HEK293 (cell line): ENCODE data around the gene NDE1.
"Not testable (repeated sequence)": the region's sequence is repeated elsewhere in the genome, so short reads cannot be mapped to it uniquely, and the experiment has no call there.

Source experiments
- CTCF ChIA-PET: fragments of 350-600 bp; formaldehyde crosslinking; extraction: SDS; loops from one replicate; lab custom pipeline; 2021; ENCODE audit warnings: antibody characterized with exemption; lab: Yijun Ruan, JAX
- POLR2A ChIA-PET: fragments of 300-600 bp; formaldehyde crosslinking; extraction: SDS; loops from one replicate; lab custom pipeline; 2020; ENCODE audit warnings: antibody characterized with exemption, inconsistent platforms; lab: Yijun Ruan, JAX
- H3K27ac ChIP-seq: fragments of 200-500 bp; sonication (Bioruptor generic); 2 replicates; pipeline ENCODE4 v1.5.1; 2014; ENCODE audit warnings: low read depth, low read length, control low read depth, inconsistent platforms; ENCODE audit errors: extremely low read depth
- H3K36me3 ChIP-seq, 2 experiments: fragments of 200-500 bp in 1 of 2; sonication (Bioruptor generic) in 1 of 2; 1 replicate in 1 of 2; 2 replicates in 1 of 2; pipeline ENCODE4 v1.5.1; 2014 to 2017; ENCODE audit warnings: inconsistent platforms in 2 of 2, low read length in 2 of 2; ENCODE audit not compliant: control insufficient read depth in 2 of 2, insufficient read depth in 1 of 2
- H3K4me1 ChIP-seq: fragments of 200-500 bp; sonication (Bioruptor generic); 2 replicates; pipeline ENCODE4 v1.5.1; 2014; ENCODE audit warnings: mild to moderate bottlenecking, low read length, inconsistent platforms; ENCODE audit not compliant: control insufficient read depth, insufficient read depth
- H3K4me3 ChIP-seq: 2 replicates; pipeline ENCODE4 v1.5.1; 2011; ENCODE audit warnings: low read depth, mild to moderate bottlenecking, control low read depth, low read length, moderate library complexity
- H3K9me3 ChIP-seq: fragments of 200-500 bp; sonication (Bioruptor generic); 2 replicates; pipeline ENCODE4 v1.5.1; 2014; ENCODE audit warnings: low read depth, low read length, inconsistent platforms; ENCODE audit not compliant: control insufficient read depth, insufficient read depth
- SALL2 ChIP-seq: fragments of 450-650 bp; formaldehyde crosslinking; IDR thresholded peaks from 2 replicates; pipeline ENCODE4 v1.5.0; 2017; ENCODE audit warnings: missing biosample characterization, mild to moderate bottlenecking, missing genetic modification characterization, borderline replicate concordance
- SCRT2 ChIP-seq: fragments of 450-650 bp; formaldehyde crosslinking; IDR thresholded peaks from 2 replicates; pipeline ENCODE4 v1.5.1; 2016; ENCODE audit warnings: missing biosample characterization, missing genetic modification characterization
- ZBTB20 ChIP-seq: fragments of 450-650 bp; formaldehyde crosslinking; IDR thresholded peaks from 2 replicates; pipeline ENCODE4 v1.5.1; 2016; ENCODE audit warnings: missing biosample characterization, missing genetic modification characterization
- ZBTB21 ChIP-seq: fragments of 450-650 bp; formaldehyde crosslinking; IDR thresholded peaks from 2 replicates; pipeline ENCODE4 v1.5.1; 2017; ENCODE audit warnings: missing biosample characterization, missing genetic modification characterization
- ZNF121 ChIP-seq: fragments of 450-650 bp; formaldehyde crosslinking; IDR thresholded peaks from 2 replicates; pipeline ENCODE4 v1.5.1; 2016; ENCODE audit warnings: missing biosample characterization, missing genetic modification characterization
- ZNF2 ChIP-seq: fragments of 450-650 bp; formaldehyde crosslinking; IDR thresholded peaks from 2 replicates; pipeline ENCODE4 v1.5.1; 2016; ENCODE audit warnings: missing biosample characterization, missing genetic modification characterization
- ZNF211 ChIP-seq: fragments of 450-650 bp; formaldehyde crosslinking; IDR thresholded peaks from 2 replicates; pipeline ENCODE4 v1.5.1; 2016; ENCODE audit warnings: low read depth, missing biosample characterization, missing genetic modification characterization
- ZNF266 ChIP-seq: fragments of 450-650 bp; formaldehyde crosslinking; IDR thresholded peaks from 2 replicates; pipeline ENCODE4 v1.5.1; 2016; ENCODE audit warnings: missing biosample characterization, missing genetic modification characterization, low read depth
- ZNF302 ChIP-seq: fragments of 450-650 bp; formaldehyde crosslinking; IDR thresholded peaks from 2 replicates; pipeline ENCODE4 v1.5.1; 2016; ENCODE audit warnings: missing biosample characterization, missing genetic modification characterization, low read depth
- ZNF324 ChIP-seq: fragments of 450-650 bp; formaldehyde crosslinking; IDR thresholded peaks from 2 replicates; pipeline ENCODE4 v1.5.1; 2016; ENCODE audit warnings: missing biosample characterization, missing genetic modification characterization
- ZNF350 ChIP-seq: fragments of 450-650 bp; formaldehyde crosslinking; IDR thresholded peaks from 2 replicates; pipeline ENCODE4 v1.5.0; 2017; ENCODE audit warnings: missing biosample characterization, mild to moderate bottlenecking, missing genetic modification characterization
- ZNF354C ChIP-seq: fragments of 450-650 bp; formaldehyde crosslinking; IDR thresholded peaks from 2 replicates; pipeline ENCODE4 v1.5.1; 2016; ENCODE audit warnings: missing biosample characterization, missing genetic modification characterization, low read depth, borderline replicate concordance
- ZNF433 ChIP-seq: fragments of 450-650 bp; formaldehyde crosslinking; IDR thresholded peaks from 2 replicates; pipeline ENCODE4 v1.5.1; 2016; ENCODE audit warnings: missing biosample characterization, missing genetic modification characterization, low read depth
- ZNF571 ChIP-seq: fragments of 450-650 bp; formaldehyde crosslinking; IDR thresholded peaks from 2 replicates; pipeline ENCODE4 v1.5.0; 2017; ENCODE audit warnings: missing biosample characterization, missing genetic modification characterization
- ZSCAN16 ChIP-seq: fragments of 450-650 bp; formaldehyde crosslinking; IDR thresholded peaks from 2 replicates; pipeline ENCODE4 v1.5.1; 2016; ENCODE audit warnings: missing biosample characterization, missing genetic modification characterization
- TF ChIP-seq, protein P1 (sequence below): fragments of 450-650 bp; formaldehyde crosslinking; IDR thresholded peaks from 2 replicates; pipeline ENCODE4 v1.5.1; 2016; ENCODE audit warnings: missing biosample characterization, missing genetic modification characterization
- TF ChIP-seq, protein P2 (sequence below): fragments of 450-650 bp; formaldehyde crosslinking; optimal IDR thresholded peaks from 2 replicates; pipeline ENCODE3; 2016; ENCODE audit warnings: missing biosample characterization, mild to moderate bottlenecking, missing genetic modification characterization

Gene NDE1

DNA sequence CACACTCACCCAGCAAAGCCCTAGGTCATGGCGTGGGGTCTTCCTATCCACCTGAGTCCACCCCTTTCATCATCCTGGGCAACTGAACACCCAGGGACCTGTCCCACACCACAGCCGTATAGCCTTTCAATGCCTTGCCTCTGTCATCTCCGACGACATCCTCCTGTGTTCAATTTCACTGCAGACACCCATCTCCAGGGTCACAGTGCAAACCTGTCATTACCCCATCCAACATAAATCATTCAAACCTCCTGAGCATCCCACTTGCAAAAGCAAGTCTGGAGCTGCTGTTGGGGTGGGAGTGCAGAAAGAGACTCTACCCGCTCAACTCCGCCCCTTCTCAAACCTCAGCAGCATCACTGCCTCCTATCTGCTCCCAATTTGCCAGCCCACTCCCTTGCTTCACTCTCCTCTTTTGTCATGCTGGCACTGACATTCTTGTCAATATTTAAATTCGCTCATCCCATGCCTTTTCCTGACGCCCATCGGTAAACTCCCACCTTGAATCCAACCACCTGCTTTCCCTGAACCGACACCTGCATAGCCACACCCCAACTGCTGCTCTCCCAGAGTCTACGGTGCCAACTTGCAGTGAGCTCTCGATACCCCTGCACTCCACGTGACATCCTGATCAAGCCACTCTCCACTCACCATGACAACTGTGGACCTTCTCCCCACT is 44.1 kb upstream of the NDE1 start:
- Histone ChIP-seq H3K27ac (no peak overlapping the region), H3K9me3 (no peaks in the 10 kb centered on the region), H3K36me3 (peaks cover 31 to 93% of the 10 kb centered on the region in 2 experiments), H3K4me3 (no peak overlapping the region), H3K4me1 (no peaks in the 10 kb centered on the region)
- ChIA-PET CTCF (interaction anchor here (1.1 kb wide), 1 partner anchor 16 kb away, joined by 3 read pairs; no protein-coding TSS in a partner anchor), POLR2A (no interaction called here)
- TF ChIP-seq ZNF302 (tag by site-specific recombination) = no peak
- TF ChIP-seq, protein P1, sequence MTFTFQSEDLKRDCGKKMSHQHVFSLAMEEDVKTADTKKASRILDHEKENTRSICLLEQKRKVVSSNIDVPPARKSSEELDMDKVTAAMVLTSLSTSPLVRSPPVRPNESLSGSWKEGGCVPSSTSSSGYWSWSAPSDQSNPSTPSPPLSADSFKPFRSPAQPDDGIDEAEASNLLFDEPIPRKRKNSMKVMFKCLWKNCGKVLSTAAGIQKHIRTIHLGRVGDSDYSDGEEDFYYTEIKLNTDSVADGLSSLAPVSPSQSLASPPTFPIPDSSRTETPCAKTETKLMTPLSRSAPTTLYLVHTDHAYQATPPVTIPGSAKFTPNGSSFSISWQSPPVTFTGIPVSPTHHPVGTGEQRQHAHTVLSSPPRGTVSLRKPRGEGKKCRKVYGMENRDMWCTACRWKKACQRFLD = no peak
- TF ChIP-seq ZNF211 = no peak
- no peak for TF ChIP-seq SALL2 (tag by site-specific recombination)
- no peak for TF ChIP-seq ZNF354C (tag by site-specific recombination)
- TF ChIP-seq ZNF2 (tag by site-specific recombination) = no peak

DNA sequence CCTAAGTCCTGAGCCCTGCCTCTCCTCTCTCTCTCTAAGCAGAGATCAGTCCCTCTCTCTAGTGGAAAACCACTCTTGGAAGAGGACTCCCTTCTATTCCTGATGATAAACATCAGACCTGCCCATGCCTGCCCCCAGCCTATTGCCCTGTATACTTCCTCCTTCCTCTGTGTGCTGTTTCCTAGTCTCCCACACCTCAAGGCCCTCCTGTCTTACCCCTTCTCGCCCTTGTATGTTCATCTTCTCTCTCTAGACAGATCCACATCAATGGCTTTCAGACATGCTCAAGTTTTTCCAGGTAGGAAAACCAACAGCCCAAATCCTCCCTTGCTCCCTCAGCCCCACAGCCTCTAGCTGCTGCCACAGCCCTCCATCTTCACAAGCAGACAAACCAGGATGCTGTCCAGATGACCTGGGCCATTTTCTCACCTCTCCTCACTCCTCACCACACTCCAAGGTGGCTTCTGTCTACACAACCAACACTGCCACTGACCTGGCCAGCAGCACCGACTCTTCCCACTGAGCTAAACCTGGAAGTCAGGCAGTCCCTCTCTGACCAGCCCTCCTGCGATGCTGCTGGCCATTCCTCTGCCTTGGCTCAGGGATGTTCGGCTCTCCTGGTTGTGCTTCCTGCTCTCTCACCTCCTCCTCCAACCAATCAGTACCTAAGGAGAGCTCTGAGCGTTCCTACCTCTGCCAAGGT is 43.4 kb upstream of the NDE1 start:
- Histone ChIP-seq H3K4me3 (no peak overlapping the region), H3K36me3 (peaks cover 32 to 91% of the 10 kb centered on the region in 2 experiments), H3K27ac (no peak overlapping the region), H3K4me1 (no peaks in the 10 kb centered on the region), H3K9me3 (no peaks in the 10 kb centered on the region)
- CTCF ChIA-PET = interaction anchor here (0.7 to 1.1 kb wide), 2 partner anchors 16 to 38 kb away, joined by 3 to 4 read pairs; no protein-coding TSS in a partner anchor
- TF ChIP-seq ZSCAN16 (tag by site-specific recombination) (no peak), ZBTB21 (no peak), ZBTB20 (tag by site-specific recombination) (no peak), ZNF121 (no peak), ZNF350 (no peak), ZNF324 (tag by site-specific recombination) (no peak), SCRT2 (no peak), ZNF433 (no peak), ZNF266 (no peak), ZNF571 (tag by site-specific recombination) (no peak)
- TF ChIP-seq, protein P2, sequence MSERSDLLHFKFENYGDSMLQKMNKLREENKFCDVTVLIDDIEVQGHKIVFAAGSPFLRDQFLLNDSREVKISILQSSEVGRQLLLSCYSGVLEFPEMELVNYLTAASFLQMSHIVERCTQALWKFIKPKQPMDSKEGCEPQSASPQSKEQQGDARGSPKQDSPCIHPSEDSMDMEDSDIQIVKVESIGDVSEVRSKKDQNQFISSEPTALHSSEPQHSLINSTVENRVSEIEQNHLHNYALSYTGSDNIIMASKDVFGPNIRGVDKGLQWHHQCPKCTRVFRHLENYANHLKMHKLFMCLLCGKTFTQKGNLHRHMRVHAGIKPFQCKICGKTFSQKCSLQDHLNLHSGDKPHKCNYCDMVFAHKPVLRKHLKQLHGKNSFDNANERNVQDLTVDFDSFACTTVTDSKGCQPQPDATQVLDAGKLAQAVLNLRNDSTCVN (tag by site-specific recombination) = no peak
- POLR2A ChIA-PET = no interaction called here

DNA sequence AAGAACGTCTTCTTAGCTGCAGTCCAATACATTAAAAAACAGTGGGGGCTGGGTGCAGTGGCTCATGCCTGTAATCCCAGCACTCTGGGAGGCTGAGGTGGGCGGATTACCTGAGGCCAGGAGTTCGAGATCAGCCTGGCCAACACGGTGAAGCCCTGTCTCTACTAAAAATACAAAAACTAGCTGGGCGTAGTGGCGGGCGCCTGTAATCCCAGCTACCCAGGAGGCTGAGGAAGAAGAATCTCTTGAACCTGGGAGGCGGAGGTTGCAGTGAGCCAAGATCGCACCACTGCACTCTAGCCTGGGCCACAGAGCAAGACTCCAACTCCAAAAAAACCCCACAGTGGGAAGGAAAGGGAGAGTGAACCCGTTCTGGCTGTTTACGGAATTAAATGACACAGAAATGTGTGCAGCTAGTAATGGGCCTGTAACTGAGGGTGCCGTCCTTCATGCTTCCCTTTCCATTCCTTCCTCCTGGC is 42.8 kb upstream of the NDE1 start:
- H3K27ac ChIP-seq, H3K4me3 ChIP-seq, H3K9me3 ChIP-seq, POLR2A ChIA-PET, H3K4me1 ChIP-seq: not testable (repeated sequence)
- CTCF ChIA-PET = interaction anchor here (0.7 kb wide), 1 partner anchor 38 kb away, joined by 4 read pairs; no protein-coding TSS in a partner anchor
- H3K36me3 ChIP-seq = peaks cover 26 to 91% of the 10 kb centered on the region in 2 experiments
